ENCODE measurements around the gene TMEM255B. TPM values are rescaled to one million over a fixed set of nuclear protein-coding genes. Genes with fewer than 3 reads are reported as not detected.

Gene TMEM255B
- total RNA-seq, 1 donor from 2014 or later, result 0.26 TPM

- Histone ChIP-seq H3K36me3 (no peaks in the 10 kb centered on the region), H2AFZ (replicated peaks) (no peak overlapping the region), H3K27ac (no peak overlapping the region), H3K4me2 (no peak overlapping the region), H3K9me3 (ENCODE audit: low read depth) (no peaks in the 10 kb centered on the region), H3F3A (ENCODE audit: low read depth) (no peaks in the 10 kb centered on the region), H3K27me3 (no peaks in the 10 kb centered on the region), H3K79me2 (ENCODE audit: low read depth) (no peaks in the 10 kb centered on the region), H3K4me3 (no peak overlapping the region), H4K20me1 (ENCODE audit: low read depth) (no peaks in the 10 kb centered on the region), H3K9ac (no peak overlapping the region), H3K4me1 (no peaks in the 10 kb centered on the region)
- no peak for TF ChIP-seq EZH2 (IDR thresholded peaks at IDR 0.05)
- TF ChIP-seq CTCF (IDR thresholded peaks at IDR 0.05), result no peak
- TF ChIP-seq EZH2phosphoT487 (IDR thresholded peaks at IDR 0.05), result no peak
- Mint-ChIP-seq H3K9me3 (no peaks in the 10 kb centered on the region), H3K27me3 (ENCODE audit: insufficient read depth, low read depth) (peaks cover 5% of the 10 kb centered on the region), H3K36me3 (peaks cover 5% of the 10 kb centered on the region), H3K4me3 (no peak overlapping the region), H3K4me1 (peaks cover 7% of the 10 kb centered on the region), H3K27ac (no peak overlapping the region)
- no peak for DNase-seq (ENCODE audit: low spot score)
Measured at GRCh38 chr13:113845723-113846635, 87.0 kb downstream of the TMEM255B start.

- Histone ChIP-seq H3K4me2 (no peak overlapping the region), H3K9me3 (ENCODE audit: low read depth) (no peaks in the 10 kb centered on the region), H3K9ac (no peak overlapping the region), H3K4me3 (no peak overlapping the region), H3K27ac (no peak overlapping the region), H3K36me3 (no peaks in the 10 kb centered on the region), H3K79me2 (ENCODE audit: low read depth) (no peaks in the 10 kb centered on the region), H2AFZ (replicated peaks) (no peak overlapping the region), H3K27me3 (no peaks in the 10 kb centered on the region), H3F3A (ENCODE audit: low read depth) (no peaks in the 10 kb centered on the region), H3K4me1 (no peaks in the 10 kb centered on the region), H4K20me1 (ENCODE audit: low read depth) (no peaks in the 10 kb centered on the region)
- Mint-ChIP-seq H3K27ac (no peak overlapping the region), H3K27me3 (ENCODE audit: insufficient read depth, low read depth) (peaks cover 5% of the 10 kb centered on the region), H3K36me3 (peaks cover 5% of the 10 kb centered on the region), H3K4me3 (no peak overlapping the region), H3K9me3 (no peaks in the 10 kb centered on the region), H3K4me1 (peaks cover 7% of the 10 kb centered on the region)
- no peak for TF ChIP-seq EZH2phosphoT487 (IDR thresholded peaks at IDR 0.05)
- no peak for TF ChIP-seq CTCF (IDR thresholded peaks at IDR 0.05)
- TF ChIP-seq EZH2 (IDR thresholded peaks at IDR 0.05), result no peak
- no peak for DNase-seq (ENCODE audit: low spot score)
Measured at GRCh38 chr13:113846636-113847318, 87.8 kb downstream of the TMEM255B start.

- Mint-ChIP-seq H3K27me3 (ENCODE audit: insufficient read depth, low read depth) (peaks cover 3% of the 10 kb centered on the region), H3K4me1 (peaks cover 9% of the 10 kb centered on the region), H3K9me3 (no peaks in the 10 kb centered on the region), H3K27ac (no peak overlapping the region), H3K4me3 (no peak overlapping the region), H3K36me3 (peaks cover 5% of the 10 kb centered on the region)
- Histone ChIP-seq H3K36me3 (no peaks in the 10 kb centered on the region), H3K79me2 (ENCODE audit: low read depth) (no peaks in the 10 kb centered on the region), H3K27me3 (no peaks in the 10 kb centered on the region), H4K20me1 (ENCODE audit: low read depth) (no peaks in the 10 kb centered on the region), H3K9ac (no peak overlapping the region), H3F3A (ENCODE audit: low read depth) (no peaks in the 10 kb centered on the region), H3K9me3 (ENCODE audit: low read depth) (no peaks in the 10 kb centered on the region), H3K4me2 (no peak overlapping the region), H2AFZ (replicated peaks) (no peak overlapping the region), H3K4me3 (no peak overlapping the region), H3K4me1 (no peaks in the 10 kb centered on the region), H3K27ac (no peak overlapping the region)
- no peak for DNase-seq (ENCODE audit: low spot score)
- TF ChIP-seq EZH2phosphoT487 (IDR thresholded peaks at IDR 0.05) (no peak), EZH2 (IDR thresholded peaks at IDR 0.05) (no peak), CTCF (IDR thresholded peaks at IDR 0.05) (no peak)
Measured at GRCh38 chr13:113848020-113848419, 89.0 kb downstream of the TMEM255B start.

Measured in neural progenitor cell (in vitro differentiated cells).